ENCODE data around the gene ULBP3.

ULBP3 gene

DNA sequence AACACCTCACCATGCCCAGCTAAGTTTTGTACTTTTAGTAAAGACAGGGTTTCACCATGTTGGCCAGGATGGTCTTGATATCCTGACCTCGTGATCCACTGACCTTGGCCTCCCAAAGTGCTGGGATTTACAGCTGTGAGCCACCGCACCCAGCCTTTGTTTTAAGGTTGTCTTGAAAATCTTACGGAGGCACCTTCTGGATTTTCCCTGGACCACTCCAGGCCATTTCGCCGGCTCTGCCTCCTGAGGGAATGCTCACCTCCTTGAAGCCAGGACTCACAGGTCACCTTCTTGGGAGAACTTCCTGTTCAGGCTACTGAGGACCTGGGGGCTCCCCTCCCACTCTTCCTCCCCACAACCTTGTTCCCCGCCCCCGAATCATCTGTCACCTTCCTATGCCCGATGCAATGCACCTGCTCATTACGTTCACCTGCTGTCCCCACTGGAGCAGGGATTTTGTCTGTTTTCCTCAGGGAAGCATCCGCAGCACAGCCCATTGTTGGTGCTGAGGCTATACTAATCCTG, 24.2 kb downstream of the ULBP3 start:
- ChIA-PET POLR2A (no interaction called here), CTCF (no interaction called here)
- TF ChIP-seq, protein P1, sequence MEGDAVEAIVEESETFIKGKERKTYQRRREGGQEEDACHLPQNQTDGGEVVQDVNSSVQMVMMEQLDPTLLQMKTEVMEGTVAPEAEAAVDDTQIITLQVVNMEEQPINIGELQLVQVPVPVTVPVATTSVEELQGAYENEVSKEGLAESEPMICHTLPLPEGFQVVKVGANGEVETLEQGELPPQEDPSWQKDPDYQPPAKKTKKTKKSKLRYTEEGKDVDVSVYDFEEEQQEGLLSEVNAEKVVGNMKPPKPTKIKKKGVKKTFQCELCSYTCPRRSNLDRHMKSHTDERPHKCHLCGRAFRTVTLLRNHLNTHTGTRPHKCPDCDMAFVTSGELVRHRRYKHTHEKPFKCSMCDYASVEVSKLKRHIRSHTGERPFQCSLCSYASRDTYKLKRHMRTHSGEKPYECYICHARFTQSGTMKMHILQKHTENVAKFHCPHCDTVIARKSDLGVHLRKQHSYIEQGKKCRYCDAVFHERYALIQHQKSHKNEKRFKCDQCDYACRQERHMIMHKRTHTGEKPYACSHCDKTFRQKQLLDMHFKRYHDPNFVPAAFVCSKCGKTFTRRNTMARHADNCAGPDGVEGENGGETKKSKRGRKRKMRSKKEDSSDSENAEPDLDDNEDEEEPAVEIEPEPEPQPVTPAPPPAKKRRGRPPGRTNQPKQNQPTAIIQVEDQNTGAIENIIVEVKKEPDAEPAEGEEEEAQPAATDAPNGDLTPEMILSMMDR (IDR thresholded peaks at IDR 0.05; ENCODE audit: insufficient read depth, low read length, missing control alignments): no peak
- DNase-seq (ENCODE audit: low read depth, low spot score): no peak
- no peak overlapping the region for H3K4me3 ChIP-seq (ENCODE audit: low read depth, low read length)

DNA sequence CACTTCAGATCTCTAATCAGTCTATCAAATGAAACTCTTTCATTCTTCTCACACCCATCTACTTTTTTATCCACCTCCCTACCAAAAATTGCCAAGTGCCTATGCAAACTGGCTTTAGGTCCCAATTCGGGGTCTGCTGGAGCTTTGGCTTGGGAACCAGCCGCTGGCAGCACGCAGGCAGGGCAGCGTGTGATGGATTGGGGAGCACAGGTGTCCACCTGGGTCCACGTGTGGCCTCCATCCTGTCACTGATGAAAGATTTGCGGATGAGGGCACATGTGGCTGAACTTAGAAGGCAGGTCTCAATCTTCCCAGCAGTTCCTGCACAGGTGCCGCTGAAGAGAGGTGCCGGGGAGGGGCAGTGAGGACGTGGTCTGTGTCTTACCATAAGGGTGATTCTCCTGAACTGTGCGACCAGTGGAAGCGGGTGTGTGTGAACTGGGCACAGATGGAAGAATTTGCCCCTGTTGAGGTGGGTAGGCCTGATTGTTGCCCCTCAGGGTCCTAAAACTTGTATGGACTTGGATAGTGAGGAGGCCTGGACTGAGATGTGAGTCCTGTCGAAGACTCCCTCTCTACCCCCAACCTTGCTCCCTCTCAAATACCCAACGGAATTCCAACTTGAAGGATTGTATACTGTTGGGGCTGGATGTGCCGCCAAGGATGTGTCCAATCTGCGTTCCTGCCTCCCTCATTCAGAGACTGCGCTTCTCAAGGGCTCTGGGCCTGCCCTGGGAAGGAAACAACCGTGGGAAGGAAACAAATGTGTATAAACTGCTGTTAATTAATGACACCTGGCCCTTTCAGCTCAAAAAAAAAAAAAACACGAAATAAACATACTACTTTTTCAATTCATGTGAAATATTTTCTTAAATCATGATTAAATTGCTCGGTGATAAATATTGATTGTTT, 25.2 kb downstream of the ULBP3 start:
- TF ChIP-seq, protein P1 (IDR thresholded peaks at IDR 0.05; ENCODE audit: insufficient read depth, low read length, missing control alignments): no peak
- H3K4me3 ChIP-seq (ENCODE audit: low read depth, low read length): no peak overlapping the region
- ChIA-PET CTCF (no interaction called here), POLR2A (no interaction called here)
- no peak for DNase-seq (ENCODE audit: low read depth, low spot score)

DNA sequence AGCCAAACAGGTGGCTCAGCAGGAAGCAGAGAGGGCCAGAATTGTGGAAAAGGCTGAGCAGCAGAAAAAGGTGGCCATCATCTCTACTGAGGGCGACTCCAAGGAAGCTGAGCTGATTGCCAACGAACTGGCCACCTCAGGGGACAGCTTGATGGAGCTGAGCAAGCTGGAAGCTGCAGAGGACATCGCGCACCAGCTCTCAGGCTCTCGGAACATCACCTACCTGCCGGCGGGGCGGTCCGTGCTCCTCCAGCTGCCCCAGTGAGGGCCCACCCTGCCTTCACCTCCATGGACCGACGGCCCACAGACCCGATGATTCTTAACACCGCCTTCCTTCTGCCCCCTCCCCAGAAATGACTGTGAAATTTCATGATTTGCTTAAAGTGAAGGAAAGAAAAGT, 25.8 kb downstream of the ULBP3 start:
- H3K4me3 ChIP-seq (ENCODE audit: low read depth, low read length): no peak overlapping the region
- CTCF ChIA-PET: no interaction called here
- POLR2A ChIA-PET: no interaction called here
- TF ChIP-seq, protein P1 (IDR thresholded peaks at IDR 0.05; ENCODE audit: insufficient read depth, low read length, missing control alignments): no peak
- DNase-seq (ENCODE audit: low read depth, low spot score): no peak

DNA sequence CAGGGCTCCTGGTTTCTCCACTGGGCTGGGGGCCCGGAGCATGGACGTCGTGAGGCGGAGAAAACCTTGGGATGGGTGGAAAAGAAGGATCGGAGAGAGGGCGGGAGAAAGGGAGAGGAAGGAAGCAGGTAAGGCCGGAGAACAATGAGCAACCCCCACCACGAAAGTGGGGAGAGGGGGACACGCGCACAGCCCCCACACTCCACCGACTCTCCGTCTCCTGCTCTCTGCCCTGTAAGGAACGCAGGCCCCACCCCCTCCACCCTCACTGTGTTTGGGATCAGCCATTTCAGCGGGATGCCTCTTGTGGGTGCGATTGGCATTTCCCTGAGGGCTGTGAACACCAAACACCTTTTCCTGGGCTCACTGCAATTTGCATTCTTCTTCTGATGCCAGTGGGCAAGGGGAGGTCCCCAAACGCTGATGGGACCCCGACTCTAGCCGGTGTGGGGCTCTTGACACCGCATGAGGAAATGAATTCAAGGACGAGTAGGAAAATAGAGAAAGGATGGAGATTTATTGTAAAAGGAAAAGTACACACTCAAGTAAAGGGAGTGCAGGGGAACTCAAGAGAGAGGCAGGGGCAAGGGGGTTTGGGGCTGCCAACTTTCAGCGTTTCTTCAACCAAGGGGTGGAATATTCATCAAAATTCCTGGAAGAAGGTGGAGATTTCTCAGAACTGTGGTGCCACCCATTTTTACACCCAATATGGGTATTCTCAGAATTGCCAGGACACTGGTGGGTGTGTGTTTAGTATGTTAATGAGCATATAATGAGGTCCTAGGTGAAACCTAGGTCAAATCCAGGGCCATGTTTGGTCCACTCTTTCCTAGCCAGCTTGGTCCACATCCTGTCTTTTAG, 30.5 kb downstream of the ULBP3 start:
- TF ChIP-seq, protein P1 (IDR thresholded peaks at IDR 0.05; ENCODE audit: insufficient read depth, low read length, missing control alignments): no peak
- POLR2A ChIA-PET: no interaction called here

DNA sequence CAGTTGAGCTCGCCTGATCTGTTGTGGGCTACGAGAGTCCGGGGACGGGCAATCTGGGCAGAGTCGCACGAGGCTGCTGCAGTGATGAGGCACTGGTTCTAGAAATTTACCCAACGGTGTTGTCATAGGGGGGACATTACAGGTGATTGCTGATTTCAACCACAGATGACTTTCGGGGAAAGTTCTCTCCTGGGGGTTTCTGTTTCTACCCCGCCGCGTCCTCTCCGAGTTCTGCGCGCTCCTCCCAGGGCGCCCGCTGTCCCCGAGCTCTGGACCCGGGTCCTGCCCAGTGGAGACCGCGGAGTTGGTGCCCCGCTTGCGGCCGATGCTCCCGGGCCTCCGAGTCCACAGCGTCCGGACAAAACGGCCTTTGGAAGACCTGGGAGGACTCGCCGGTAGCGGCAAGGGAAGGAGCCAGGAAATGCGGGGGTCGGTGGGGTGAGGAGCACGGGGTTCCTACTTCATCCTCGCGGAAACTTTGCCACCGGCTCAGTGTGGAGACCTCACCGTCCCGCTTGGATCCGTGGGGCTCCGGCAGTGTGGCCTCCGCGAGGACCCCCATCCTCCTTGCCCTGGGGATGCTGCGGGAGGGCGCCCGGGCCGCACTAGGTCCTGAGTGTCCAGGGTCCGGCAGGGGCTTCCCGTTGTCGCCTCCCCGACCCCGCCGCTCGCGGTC, 31.3 kb downstream of the ULBP3 start:
- POLR2A ChIA-PET: no interaction called here
- DNase-seq (ENCODE audit: low read depth, low spot score): no peak

More for the DNA sequence above, 30.5 kb downstream of the ULBP3 start:
- CTCF ChIA-PET: no interaction called here
- no peak for DNase-seq (ENCODE audit: low read depth, low spot score)
- no peak overlapping the region for H3K4me3 ChIP-seq (ENCODE audit: low read depth, low read length)

More for the DNA sequence above, 31.3 kb downstream of the ULBP3 start:
- TF ChIP-seq, protein P1 (IDR thresholded peaks at IDR 0.05; ENCODE audit: insufficient read depth, low read length, missing control alignments): no peak
- no peak overlapping the region for H3K4me3 ChIP-seq (ENCODE audit: low read depth, low read length)
- CTCF ChIA-PET: no interaction called here
